A673 (cell line): Measurements from ENCODE around the gene FREY1. TPM values are rescaled to one million over a fixed set of nuclear protein-coding genes. Genes with fewer than 3 reads are reported as not detected.

Experiments
- BruUV-seq: library from RNA; stranded (reverse); fragments of 400-500 nt; replicated peaks from 2 replicates; lab custom pipeline; 2021; lab: Mats Ljungman, UMichigan
- CTCF ChIA-PET: fragments of 300-600 bp; sonication (Branson Sonifier 250); formaldehyde crosslinking; loops from one replicate; lab custom pipeline; 2022; ENCODE audit warnings: antibody characterized with exemption; lab: Charles Lee
- POLR2A ChIA-PET: fragments of 300-600 bp; sonication (Branson Sonifier 250); formaldehyde crosslinking; loops from one replicate; lab custom pipeline; 2022; ENCODE audit warnings: antibody characterized with exemption; ENCODE audit not compliant: low non-redundant PET; lab: Charles Lee
- DNase-seq: peaks from one replicate; pipeline ENCODE4 v3.0.0-alpha.2; 2015; ENCODE audit warnings: low spot score
- H3K27ac ChIP-seq: fragments of 200-600 bp; sonication (generic); 2 replicates; pipeline ENCODE4 v1.5.1; 2016; ENCODE audit warnings: mixed run types, low read depth, mild to moderate bottlenecking, mixed read lengths, antibody characterized with exemption, low read length; ENCODE audit not compliant: poor library complexity, severe bottlenecking
- H3K27me3 ChIP-seq: fragments of 200-600 bp; sonication (generic); replicated peaks from 2 replicates; pipeline ENCODE4 v1.6.1; 2017; ENCODE audit warnings: mixed run types, low read depth, mild to moderate bottlenecking, mixed read lengths, antibody characterized with exemption, low read length; ENCODE audit not compliant: insufficient read depth, poor library complexity
- H3K36me3 ChIP-seq: fragments of 200-600 bp; sonication (generic); 2 replicates; pipeline ENCODE4 v1.6.1; 2016; ENCODE audit warnings: mixed run types, mild to moderate bottlenecking, mixed read lengths, antibody characterized with exemption, low read length; ENCODE audit not compliant: insufficient read depth, poor library complexity, severe bottlenecking
- H3K4me1 ChIP-seq: fragments of 200-600 bp; sonication (generic); 2 replicates; pipeline ENCODE4 v1.6.1; 2017; ENCODE audit warnings: mixed run types, mild to moderate bottlenecking, mixed read lengths, antibody characterized with exemption, low read length; ENCODE audit not compliant: insufficient read depth, poor library complexity, severe bottlenecking
- H3K4me3 ChIP-seq: fragments of 200-600 bp; sonication (generic); 2 replicates; pipeline ENCODE4 v1.5.1; 2016; ENCODE audit warnings: low read depth, mixed run types, mild to moderate bottlenecking, mixed read lengths, low read length; ENCODE audit not compliant: poor library complexity, severe bottlenecking
- H3K9me3 ChIP-seq: fragments of 200-600 bp; sonication (generic); 2 replicates; pipeline ENCODE4 v1.6.1; 2016; ENCODE audit warnings: mixed run types, low read depth, mild to moderate bottlenecking, mixed read lengths, antibody characterized with exemption, low read length; ENCODE audit not compliant: poor library complexity, severe bottlenecking
- CTCF ChIP-seq: fragments of 300-800, 200-600 bp; sonication (generic); conservative IDR thresholded peaks from 2 replicates; pipeline ENCODE4 v1.5.1; 2017; ENCODE audit warnings: low read depth, mild to moderate bottlenecking, antibody characterized with exemption, low read length, moderate library complexity, mixed read lengths
- EZH2 ChIP-seq: fragments of 200-600 bp; sonication (generic); IDR thresholded peaks from 2 replicates; pipeline ENCODE4 v1.6.1; 2017; ENCODE audit warnings: borderline replicate concordance, low read depth, mild to moderate bottlenecking, mixed read lengths, antibody characterized with exemption, low read length; ENCODE audit not compliant: poor library complexity, severe bottlenecking
- intact Hi-C: fragments of 100-400 bp; cut with micrococcal nuclease; formaldehyde crosslinking; loops from one replicate; pipeline ENCODE4 v1.10.0; 2022; ENCODE audit not compliant: unreplicated experiment
- total RNA-seq: library from RNA; stranded (reverse); gene quantifications from 2 replicates; pipeline ENCODE4 v1.2.3, GENCODE V29; 2021

FREY1 gene
- total RNA-seq, 1 experiment from 2014 or later: 3.8 TPM

- ChIA-PET CTCF (interaction anchor here (1.0 kb wide), 1 partner anchor 89 kb away, joined by 5 read pairs; no protein-coding TSS in a partner anchor), POLR2A (interaction anchor here (0.6 to 0.8 kb wide), 2 partner anchors 326 to 1617 kb away, joined by 3 read pairs; no protein-coding TSS in a partner anchor)
- peaks cover 20% of the 10 kb centered on the region for H3K36me3 ChIP-seq
- intact Hi-C loops: loop anchor here (2.0 to 5.0 kb wide), 3 partner anchors 44 to 205 kb away; partner anchors contain the start of genes CRY2 and PHF21A
- H3K4me3 ChIP-seq: peak overlapping the region; percentile 71
- H3K4me1 ChIP-seq: peaks cover 8% of the 10 kb centered on the region
- DNase-seq: no peak
- no peak for TF ChIP-seq EZH2
- TF ChIP-seq CTCF: no peak
- BruUV-seq: TSS peak; percentile 39
- no peaks in the 10 kb centered on the region for H3K9me3 ChIP-seq
- peak overlapping the region; percentile 87 for H3K27ac ChIP-seq
- H3K27me3 ChIP-seq: no peaks in the 10 kb centered on the region
These were observed 10.2 kb upstream of the FREY1 start for GRCh38 chr11:45917286-45917622.

- H3K4me1 ChIP-seq: peaks cover 8% of the 10 kb centered on the region
- intact Hi-C loops: loop anchor here (5.0 kb wide), 2 partner anchors 68 to 207 kb away; partner anchors contain the start of genes CRY2 and PHF21A
- H3K27ac ChIP-seq: no peak overlapping the region
- H3K4me3 ChIP-seq: no peak overlapping the region
- BruUV-seq: no TSS peak
- DNase-seq: no peak
- peaks cover 20% of the 10 kb centered on the region for H3K36me3 ChIP-seq
- POLR2A ChIA-PET: interaction anchor here (0.6 kb wide), 1 partner anchor 68 kb away, joined by 3 read pairs; no protein-coding TSS in a partner anchor
- no peaks in the 10 kb centered on the region for H3K27me3 ChIP-seq
- TF ChIP-seq CTCF: no peak
- TF ChIP-seq EZH2: no peak
- CTCF ChIA-PET: no interaction called here
- H3K9me3 ChIP-seq: no peaks in the 10 kb centered on the region
These were observed 8.4 kb upstream of the FREY1 start for GRCh38 chr11:45915446-45915845.

- Histone ChIP-seq H3K27me3 (no peaks in the 10 kb centered on the region), H3K4me1 (peaks cover 8% of the 10 kb centered on the region), H3K4me3 (no peak overlapping the region), H3K27ac (no peak overlapping the region), H3K9me3 (no peaks in the 10 kb centered on the region), H3K36me3 (peaks cover 20% of the 10 kb centered on the region)
- intact Hi-C loops: no loop called here
- DNase-seq: no peak
- TF ChIP-seq EZH2 (no peak), CTCF (no peak)
- no TSS peak for BruUV-seq
- ChIA-PET CTCF (no interaction called here), POLR2A (no interaction called here)
These were observed 7.0 kb upstream of the FREY1 start for GRCh38 chr11:45913942-45914635.
